ENCODE data around the gene ZC3HAV1.
"Not testable (repeated sequence)": the region's sequence is repeated elsewhere in the genome, so short reads cannot be mapped to it uniquely, and the experiment has no call there.

Gene ZC3HAV1

DNA sequence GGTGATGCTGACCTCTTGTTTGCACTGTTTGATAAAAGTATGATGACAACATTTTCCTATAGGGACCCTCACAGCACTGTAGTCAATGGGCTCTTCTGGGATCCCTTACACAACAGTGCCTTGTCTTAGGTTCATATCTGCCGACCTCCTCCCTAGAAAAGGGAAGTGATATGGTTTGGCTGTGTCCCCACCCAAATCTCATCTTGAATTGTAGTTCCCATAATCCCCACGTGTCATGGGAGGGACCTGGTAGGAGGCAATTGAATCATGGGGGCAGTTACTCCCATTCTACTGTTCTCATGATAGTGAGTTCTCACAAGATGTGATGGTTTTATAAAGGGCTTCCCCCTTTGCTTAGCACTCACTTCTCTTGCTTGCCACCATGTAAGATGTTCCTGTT lies 23.1 kb downstream of the ZC3HAV1 start:
- DNase-seq (ENCODE audit: low read depth), result no peak

DNA sequence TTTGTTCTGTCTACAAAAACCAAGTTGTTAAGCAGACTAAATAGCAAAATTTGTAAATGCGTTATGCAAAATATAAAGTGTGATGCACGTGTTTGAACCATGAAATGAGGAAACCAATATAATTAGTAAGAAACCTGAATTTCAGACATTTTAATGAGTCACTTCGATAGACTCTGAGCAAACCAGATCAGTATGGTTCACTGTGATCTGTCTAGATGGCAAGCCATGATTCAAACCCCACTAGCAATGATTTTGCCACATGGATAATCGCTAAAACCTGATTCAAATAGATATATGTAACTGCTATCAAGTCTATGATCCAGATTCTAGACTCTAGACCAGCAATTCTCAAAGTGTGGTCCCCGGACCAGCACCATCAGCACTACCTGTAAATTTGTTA lies 24.8 kb downstream of the ZC3HAV1 start:
- DNase-seq (ENCODE audit: low read depth), result no peak

DNA sequence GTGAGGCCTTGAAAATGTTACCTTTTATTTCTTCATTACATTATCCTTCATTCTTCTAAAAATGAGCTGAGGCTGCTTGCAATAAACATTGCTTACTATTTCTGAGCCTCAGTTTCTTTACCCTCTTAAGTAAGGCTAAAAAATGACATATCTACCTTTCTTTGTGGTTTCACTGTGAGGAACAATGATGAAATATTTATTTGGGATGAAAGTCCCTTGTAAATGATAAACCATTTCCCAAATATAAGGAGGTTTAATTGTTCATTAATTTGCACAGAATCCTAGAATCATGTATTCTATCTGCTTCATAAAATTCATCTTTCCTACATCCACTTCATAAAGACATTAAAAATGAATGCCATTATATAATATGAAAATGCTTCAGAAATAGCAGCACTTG lies 27.9 kb downstream of the ZC3HAV1 start:
- no peak for DNase-seq (ENCODE audit: low read depth)

DNA sequence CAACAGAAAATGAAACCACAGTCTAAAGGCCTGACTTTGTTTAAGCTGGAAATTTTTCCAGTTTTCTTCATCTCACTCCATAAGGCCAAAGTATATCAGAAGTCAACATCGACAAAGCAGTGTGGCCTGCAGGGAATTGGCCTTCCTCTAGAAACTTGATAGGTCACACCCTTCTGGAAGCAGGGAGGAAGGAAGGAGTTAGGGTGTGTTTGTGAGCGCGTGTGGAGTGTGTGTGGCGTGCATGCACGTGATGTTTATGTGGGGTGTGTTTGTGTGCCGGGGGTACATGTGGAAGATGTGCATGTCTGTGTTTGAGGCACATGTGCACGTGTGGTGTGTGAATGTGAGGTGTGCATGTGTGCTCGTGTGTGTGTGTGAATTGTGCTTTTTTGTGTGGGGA lies 28.6 kb downstream of the ZC3HAV1 start:
- DNase-seq (ENCODE audit: low read depth), result no peak

DNA sequence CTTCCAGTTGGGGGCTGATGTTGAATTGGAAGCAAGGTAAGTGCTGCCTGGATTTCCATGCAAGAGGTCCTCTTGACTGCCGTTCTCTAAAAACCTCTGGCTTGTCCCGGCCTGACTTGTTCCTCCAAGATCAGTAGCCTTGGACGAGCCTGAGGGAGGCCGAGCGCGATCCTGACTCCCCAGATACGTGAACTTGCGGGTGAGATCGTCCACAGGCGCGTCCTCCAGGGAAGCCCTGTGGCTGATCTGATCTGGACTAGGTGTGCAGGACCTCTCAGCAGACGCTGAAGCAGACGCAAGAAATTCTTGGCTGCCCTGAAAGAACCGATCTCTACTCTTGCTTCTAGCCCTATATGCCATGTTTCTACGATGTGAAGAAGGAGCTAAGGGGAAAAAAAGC lies 29.7 kb downstream of the ZC3HAV1 start:
- no peak for DNase-seq (ENCODE audit: low read depth)

DNA sequence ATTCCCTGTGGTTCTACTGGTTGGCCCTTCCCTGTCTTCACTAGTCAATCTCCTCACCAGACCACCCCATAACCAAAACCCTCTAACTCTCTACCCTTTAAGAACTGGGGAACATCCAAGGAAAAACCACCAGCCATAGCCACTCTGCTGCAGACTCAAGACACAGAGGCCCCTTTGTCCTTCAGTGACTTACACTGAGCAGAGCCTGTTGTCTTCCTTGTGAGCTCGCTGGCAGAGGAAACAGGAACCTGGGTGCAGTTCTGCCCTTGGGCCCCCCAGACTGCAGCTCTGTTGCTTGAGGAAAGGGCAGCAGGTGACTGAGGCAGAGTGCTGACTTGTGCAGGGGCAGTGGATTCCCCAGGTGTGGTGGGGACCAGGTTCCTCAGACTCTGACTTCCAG lies 30.6 kb downstream of the ZC3HAV1 start:
- no peak for DNase-seq (ENCODE audit: low read depth)

DNA sequence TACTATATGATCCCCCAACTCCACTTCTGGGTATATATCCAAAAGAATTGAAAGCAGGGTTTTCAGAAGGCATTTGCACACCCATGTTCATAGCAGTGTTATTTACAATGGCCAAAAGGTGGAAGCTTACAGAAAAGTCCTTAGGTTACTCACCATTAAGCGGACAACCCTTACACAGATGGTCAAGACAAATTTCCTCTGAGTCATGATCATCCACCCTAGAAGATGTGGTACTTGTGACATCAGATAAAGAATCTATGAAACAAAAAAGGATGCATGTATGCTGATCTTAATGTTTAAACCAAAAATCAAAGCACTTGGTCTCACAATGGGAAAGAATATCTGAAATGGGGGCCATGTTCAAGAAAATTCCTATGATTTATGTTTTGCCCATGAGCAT lies 31.1 kb downstream of the ZC3HAV1 start:
- DNase-seq (ENCODE audit: low read depth), result no peak

DNA sequence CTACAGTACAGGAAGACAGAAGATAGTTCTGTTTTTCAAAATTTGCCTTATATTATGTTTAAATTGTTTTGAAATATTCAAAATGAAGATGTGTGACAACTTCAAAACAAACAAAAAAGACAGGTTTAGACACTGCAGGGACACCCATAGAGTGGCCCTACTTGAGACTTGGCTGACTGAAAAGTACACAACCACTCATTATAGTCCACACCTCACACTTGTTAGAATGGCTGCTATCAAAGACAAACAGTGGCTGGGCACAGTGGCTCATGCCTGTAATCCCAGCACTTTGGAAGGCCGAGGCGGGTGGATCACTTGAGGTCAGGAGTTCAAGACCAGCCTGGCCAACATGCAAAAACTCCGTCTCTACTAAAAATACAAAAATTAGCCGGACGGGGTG lies 31.8 kb downstream of the ZC3HAV1 start:
- not testable (repeated sequence) for DNase-seq (ENCODE audit: low read depth)

DNA sequence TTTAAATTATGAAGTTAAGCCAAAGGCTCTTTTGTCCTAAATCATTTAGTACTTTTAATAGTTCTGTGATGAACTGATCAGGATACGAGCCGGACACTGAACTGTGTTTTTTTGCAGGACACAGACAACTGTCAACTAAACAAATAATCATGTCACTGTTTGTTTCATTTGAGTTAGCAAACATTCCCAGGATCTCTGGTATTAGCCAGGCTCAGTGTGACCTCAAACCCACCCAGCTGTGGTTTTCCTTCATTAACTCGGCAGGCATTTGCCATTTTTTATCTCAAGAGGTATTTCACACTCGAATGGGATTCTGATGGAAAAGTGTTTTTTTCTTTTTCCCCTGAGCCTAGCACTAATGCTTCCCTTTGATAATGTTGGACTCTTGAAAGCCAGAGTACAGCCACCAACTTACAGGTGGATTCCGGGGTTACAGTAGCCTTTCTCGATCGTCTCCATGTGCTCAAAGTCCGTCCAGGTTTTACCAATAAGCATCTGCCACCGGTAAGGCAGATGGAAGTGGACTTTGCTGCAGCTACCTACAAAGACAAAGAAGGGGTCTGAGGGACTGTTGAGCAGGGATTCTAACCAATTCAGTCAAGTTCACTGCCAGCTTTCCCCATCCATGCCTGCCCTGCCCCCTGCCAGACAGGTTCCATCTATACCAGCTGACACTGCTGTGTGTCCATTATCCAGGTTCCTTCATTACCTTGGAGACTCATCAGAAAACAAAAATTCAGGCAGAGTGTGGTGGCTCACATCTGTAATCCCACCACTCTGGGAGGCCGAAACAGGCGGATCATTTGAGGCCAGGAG lies 33.4 kb downstream of the ZC3HAV1 start:
- DNase-seq (ENCODE audit: low read depth), result no peak

DNA sequence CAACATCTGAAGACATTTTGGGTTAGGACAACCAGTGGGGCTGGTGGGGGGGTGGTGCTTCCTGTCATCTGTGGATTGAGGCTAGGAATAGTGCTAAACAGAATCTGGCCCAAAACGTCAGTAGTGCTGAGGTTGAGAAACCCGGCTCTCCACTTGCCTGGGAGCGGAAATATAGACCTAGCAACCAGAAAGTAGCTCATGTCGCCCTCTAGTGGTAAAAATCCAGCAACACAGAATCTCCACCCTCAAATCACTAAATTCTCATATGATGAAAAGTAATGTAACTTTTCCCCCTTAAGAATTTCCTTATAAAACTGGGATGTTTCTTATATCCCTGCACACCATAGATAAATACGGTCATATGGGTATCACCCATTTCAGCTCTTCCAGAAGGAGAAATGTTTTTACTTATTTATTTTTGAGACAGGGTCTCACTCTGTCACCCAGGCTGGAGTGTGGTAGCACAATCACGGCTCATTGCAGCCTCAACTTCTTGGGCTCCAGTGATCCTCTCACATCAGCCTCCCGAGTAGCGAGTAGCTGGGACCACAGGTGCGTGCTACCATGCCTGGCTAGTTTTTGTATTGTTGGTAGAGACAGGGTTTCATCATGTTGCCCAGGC lies 34.4 kb downstream of the ZC3HAV1 start:
- DNase-seq (ENCODE audit: low read depth), result peak; percentile 36

DNA sequence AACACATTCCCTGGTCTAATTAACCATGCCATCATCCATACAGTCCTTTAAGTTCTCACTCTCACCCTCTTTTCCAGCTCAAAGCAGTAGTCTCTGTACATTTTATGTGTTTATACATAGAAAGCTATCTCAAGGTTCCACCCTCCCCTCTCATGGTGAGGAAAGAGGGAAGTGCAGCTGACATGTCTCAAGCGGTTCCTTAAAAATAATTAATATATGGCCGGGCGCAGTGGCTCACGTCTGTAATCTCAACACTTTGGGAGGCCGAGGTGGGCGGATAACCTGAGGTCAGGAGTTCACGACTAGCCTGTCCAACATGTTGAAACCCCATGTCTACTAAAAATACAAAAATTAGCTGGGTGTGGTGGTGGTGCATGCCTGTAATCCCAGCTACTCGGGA lies 36.7 kb downstream of the ZC3HAV1 start:
- DNase-seq (ENCODE audit: low read depth), result no peak

DNA sequence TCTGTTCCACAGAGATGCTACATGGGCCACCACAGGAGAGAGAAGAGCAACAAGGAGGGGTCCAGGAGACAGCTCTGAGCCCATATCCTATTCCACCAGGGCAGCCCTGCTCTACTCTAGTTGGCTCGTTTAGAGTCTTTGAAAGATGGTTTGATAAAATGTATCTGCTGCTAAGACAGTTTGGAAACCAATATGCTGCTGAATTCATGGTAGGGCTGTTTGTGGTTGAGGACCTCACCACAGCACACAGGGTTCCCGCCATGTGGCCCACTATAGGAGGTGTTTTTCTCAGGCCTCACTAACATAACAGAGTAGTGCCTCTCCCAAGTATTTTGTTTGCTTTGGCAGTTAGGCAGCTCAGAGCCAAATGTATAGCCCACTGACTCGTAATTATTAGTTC lies 37.8 kb downstream of the ZC3HAV1 start:
- no peak for DNase-seq (ENCODE audit: low read depth)

DNA sequence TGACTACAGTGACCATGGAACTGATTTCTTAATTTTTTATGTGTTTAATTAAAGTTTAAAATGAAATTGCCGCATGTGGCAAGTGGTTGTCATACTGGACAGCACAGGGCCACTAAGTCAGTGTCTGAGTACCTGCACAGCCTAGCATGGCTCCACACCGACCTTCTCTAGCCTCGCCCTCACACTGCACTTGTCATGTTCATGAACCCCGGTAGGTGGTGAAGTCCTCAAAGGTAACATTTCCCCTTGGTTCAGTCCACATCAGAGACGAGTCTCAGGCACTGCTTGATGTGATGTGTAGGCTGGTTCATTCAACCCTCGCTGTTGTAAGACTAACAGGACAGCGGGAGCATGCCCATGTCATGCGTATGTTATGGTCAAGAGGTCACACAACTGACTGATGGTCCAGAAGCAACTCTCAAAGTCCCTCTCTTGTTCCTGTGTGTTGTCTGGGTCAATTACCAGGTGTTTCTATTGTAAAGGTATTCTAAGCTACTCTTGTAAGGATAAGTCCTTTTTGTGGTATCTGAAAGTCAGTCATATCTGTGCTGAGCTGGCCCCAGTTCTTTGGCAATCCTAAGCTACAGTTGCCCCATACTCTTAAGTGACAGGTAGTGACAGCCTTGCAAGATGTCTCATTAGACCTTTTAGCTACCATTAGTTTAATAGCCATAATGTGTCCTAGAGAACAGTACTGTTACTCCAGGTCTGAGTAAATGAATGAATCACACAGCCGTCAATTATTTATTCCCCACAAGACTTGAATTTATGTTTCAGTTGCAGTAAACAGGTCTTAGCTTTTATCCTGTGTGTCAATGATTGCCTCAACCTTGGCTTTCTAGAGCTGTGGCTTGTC lies 40.7 kb downstream of the ZC3HAV1 start:
- no peak for DNase-seq (ENCODE audit: low read depth)

DNA sequence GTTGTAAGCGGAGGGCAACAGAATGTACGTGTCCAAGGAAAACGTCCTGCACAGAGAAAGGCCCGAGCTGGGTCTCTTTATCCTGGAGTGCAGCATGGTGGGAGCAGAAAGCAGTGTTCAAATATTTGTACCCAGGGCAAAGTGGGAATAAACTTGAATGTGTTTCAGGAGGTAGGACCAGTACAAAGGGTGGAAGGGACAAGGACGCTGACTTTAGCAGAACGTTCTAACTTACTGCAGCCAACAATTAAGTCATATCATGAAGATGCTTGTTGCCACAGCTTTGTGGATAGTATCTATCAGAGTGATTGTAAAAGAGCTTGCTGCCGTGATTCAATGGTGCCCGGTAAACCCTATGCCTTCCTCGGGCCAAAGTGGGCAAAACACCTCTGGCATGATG lies 43.2 kb downstream of the ZC3HAV1 start:
- no peak for DNase-seq (ENCODE audit: low read depth)

DNA sequence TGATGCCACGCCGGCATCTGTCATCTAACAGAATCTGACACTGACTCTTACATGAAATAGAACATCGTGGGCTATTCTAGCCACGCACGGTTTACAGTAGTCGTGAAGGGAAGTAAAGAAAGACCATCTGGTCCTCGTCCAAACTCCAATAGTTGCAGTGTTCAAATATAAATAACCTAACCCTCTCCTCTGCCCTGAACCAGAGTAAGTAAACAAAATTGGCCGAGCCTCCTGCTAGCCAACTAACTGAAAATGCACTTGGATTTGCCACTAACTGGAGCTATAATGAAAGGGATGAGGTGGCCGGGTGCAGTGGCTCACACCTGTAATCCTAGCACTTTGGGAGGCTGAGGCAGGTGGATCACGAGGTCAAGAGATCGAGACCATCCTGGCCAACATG lies 44.2 kb downstream of the ZC3HAV1 start:
- no peak for DNase-seq (ENCODE audit: low read depth)

DNA sequence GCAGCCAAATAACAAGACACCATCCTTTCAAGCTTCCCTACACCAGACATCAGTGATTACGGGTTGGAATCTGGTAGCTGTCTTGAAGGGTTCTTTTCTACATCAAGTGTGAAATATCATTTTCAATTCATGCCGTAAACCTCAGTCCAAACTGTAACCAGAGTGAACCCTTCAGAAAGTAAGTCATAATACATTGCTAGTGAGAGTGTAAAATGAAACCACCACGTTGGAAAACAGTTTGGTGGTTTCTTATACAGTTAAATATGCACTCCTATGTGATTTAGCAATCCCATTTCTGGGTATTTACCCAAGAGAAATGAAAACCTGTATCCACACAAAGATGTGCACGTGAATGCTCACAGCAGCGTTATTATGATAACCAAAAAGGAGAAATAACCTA lies 48.1 kb downstream of the ZC3HAV1 start:
- DNase-seq (ENCODE audit: low read depth), result no peak

DNA sequence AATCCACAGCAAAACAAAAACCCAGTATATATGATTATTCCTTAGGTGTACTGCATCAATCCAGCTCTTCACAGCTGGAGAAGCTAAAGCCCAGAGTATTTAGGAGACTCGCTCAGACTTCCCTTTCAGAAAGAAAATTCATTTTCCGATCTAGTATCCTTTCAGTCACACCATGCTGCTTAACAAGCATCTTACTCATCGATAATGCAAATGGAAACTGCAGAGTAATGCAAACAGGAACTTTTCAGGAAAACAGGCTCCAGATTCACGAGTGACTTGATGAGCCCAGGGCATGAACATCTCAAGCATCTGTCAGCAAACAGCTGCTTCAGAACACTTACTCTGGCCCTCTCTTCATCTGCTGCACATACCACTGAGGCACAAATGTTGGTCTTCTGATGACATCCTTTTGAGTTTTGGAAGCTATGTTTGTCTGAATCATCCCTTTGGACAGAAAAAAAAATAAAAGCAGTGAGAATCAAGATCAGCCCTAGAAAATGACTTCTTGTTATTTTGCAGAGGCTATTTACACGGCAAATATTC lies 48.8 kb downstream of the ZC3HAV1 start:
- DNase-seq (ENCODE audit: low read depth), result no peak

DNA sequence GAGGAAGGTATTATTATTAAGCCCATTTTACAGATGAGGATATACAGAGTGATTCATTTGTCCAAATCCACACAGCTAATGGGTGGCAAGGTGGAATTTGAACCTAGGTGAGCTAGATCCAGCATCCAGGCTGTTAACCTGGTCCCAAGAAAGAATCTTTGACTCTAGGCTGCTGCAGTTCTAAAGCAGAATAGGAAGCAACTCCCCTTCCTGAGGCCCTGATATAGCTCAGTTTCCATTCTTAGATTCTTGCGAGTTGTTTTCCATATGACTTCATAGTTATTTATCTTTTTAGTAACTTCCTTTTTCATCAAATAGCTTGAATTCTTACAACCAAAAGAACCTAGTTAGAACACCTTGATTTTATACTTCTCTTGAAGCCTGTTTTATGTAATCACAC lies 49.6 kb downstream of the ZC3HAV1 start:
- DNase-seq (ENCODE audit: low read depth), result no peak

DNA sequence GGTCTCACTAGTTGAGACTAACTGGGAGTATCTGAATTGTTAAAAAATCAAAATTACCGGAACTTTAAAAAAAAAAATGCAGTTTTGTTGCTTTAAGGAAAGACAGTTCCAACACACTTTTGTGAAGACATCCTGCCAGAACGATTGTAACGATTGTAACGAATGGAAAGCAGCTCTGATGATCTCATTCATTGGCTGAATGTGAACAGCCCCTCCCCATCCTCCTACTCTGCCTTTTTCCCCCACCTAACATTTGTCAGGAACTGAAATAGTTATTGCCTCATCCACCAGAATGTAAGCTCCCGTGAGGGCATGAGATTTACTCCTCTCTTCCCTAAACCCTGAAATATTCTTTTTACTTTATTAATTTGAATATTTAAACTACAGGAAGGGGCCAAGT lies 50.6 kb downstream of the ZC3HAV1 start:
- no peak for DNase-seq (ENCODE audit: low read depth)

DNA sequence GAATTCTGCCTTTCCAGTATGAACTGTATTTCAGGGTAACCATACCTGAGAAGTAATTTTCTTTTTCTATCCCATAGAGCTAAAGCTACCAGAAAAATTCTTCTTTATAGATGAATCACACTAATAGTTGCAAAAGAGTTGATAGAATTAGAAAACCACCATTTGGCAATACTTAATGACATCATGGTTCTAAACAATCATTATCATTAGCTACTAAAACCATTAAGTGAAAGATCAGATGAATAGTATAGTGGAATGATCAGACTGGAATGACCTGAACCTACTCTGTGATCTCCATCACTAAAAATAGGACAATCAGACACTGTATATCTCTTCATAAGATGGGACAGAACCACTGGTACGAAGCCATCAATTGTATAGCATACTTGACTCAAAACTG lies 53.8 kb downstream of the ZC3HAV1 start:
- no peak for DNase-seq (ENCODE audit: low read depth)

DNA sequence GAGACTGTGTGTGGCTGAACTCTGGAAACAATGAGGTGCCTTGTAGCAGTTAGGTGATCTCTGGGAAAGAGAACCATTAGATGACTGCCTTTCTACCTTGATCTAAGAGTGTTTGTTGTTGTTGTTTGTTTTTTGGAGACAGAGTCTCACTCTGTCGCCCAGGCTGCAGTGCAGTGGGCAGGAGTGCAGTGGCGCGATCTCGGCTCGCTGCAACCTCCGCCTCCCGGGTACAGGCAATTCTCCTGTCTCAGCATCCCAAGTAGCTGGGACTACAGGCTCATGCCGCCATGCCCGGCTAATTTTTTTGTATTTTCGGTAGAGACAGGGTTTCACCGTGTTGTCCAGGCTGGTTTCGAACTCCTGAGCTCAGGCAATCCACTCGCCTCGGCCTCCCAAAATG lies 54.9 kb downstream of the ZC3HAV1 start:
- not testable (repeated sequence) for DNase-seq (ENCODE audit: low read depth)

DNA sequence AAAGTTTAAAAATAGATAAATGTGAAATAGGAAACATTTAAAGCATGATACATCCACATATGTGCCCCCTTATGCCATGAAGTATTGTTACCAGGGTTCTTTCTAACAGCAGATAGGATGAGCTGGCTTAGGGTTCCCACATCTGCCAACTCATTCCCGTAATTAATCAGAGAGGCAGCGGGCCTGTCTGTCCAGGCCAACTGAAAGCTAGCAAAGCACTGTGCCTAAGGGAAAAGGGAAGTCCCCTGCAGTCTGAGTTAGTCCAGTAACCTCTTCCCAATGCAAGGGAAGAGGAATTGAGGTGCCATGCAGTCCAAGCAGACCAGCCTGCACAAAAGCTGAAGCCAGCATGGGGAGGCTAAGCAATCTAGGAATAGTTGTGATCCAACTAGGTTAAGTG lies 55.4 kb downstream of the ZC3HAV1 start:
- no peak for DNase-seq (ENCODE audit: low read depth)

DNA sequence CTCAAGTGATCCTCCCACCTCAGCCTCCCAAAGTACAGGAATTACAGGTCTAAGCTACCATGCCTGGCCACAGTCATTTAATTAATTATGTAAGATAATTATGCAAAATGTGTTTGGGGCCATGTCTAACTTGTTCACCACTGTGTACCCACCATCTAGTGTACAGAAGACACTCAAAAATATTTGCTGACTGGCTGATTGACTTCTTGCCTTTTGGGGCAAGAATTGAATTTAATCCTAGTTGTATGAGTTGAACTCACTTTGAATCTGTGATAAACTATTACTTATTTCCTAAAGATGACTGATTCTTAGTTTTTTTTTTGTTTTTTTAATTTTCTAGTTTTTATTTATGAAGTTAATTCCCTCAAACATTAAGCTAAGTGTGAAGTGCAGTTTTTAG lies 57.9 kb downstream of the ZC3HAV1 start:
- DNase-seq (ENCODE audit: low read depth), result no peak
